SU-DHL-6 (cell line): ENCODE results near the gene ZNF432.
"Not testable (repeated sequence)": the region's sequence is repeated elsewhere in the genome, so short reads cannot be mapped to it uniquely, and the experiment has no call there.

Experiments used
- H2AFZ ChIP-seq: fragments of 200-600 bp; sonication (generic); 2 replicates; pipeline ENCODE4 v1.6.1; 2014; ENCODE audit warnings: low read depth, mild to moderate bottlenecking, moderate library complexity, mixed read lengths, antibody characterized with exemption, low read length; ENCODE audit not compliant: severe bottlenecking
- H3F3A ChIP-seq: fragments of 200-600 bp; shearing (Covaris generic); 2 replicates; pipeline ENCODE4 v1.6.0; 2016; ENCODE audit warnings: antibody characterized with exemption, mild to moderate bottlenecking; ENCODE audit not compliant: insufficient read depth
- H3K27ac ChIP-seq: fragments of 200-600 bp; sonication (generic); 2 replicates; pipeline ENCODE4 v1.5.1; 2016; ENCODE audit warnings: low read depth, mild to moderate bottlenecking, low read length, moderate library complexity, mixed read lengths
- H3K27me3 ChIP-seq: fragments of 200-600 bp; sonication (generic), shearing (Covaris generic); 2 replicates; pipeline ENCODE4 v1.6.0; 2014; ENCODE audit warnings: mild to moderate bottlenecking, low read length
- H3K36me3 ChIP-seq: fragments of 200-600 bp; sonication (generic); 2 replicates; pipeline ENCODE4 v1.6.1; 2014; ENCODE audit warnings: mild to moderate bottlenecking, low read length, mixed read lengths
- H3K4me2 ChIP-seq: fragments of 300-600, 200-600 bp; shearing (Covaris generic), sonication (generic); 2 replicates; pipeline ENCODE4 v1.6.0; 2014; ENCODE audit warnings: low read length, low read depth, mild to moderate bottlenecking; ENCODE audit not compliant: poor library complexity, severe bottlenecking
- H3K4me3 ChIP-seq: fragments of 200-600 bp; sonication (generic); 2 replicates; pipeline ENCODE4 v1.5.1; 2014; ENCODE audit warnings: antibody characterized with exemption, low read length, mild to moderate bottlenecking, mixed read lengths; ENCODE audit not compliant: insufficient read depth, poor library complexity, severe bottlenecking
- H3K79me2 ChIP-seq: fragments of 200-600 bp; sonication (generic); 2 replicates; pipeline ENCODE4 v1.6.1; 2014; ENCODE audit warnings: mild to moderate bottlenecking, low read length, moderate library complexity; ENCODE audit not compliant: insufficient read depth
- H3K9ac ChIP-seq: fragments of 200-600 bp; sonication (generic); 2 replicates; pipeline ENCODE4 v1.7.0; 2014; ENCODE audit warnings: mild to moderate bottlenecking, low read length
- H3K9me2 ChIP-seq: fragments of 200-600 bp; sonication (generic); replicated peaks from 2 replicates; pipeline ENCODE4 v1.6.1; 2014; ENCODE audit warnings: low read length; ENCODE audit not compliant: insufficient read depth
- H3K9me3 ChIP-seq: fragments of 200-600 bp; sonication (generic); 2 replicates; pipeline ENCODE4 v1.6.1; 2014; ENCODE audit warnings: low read length, mixed read lengths; ENCODE audit not compliant: insufficient read depth
- H4K20me1 ChIP-seq: fragments of 200-600 bp; sonication (generic); 2 replicates; pipeline ENCODE4 v1.6.1; 2014; ENCODE audit warnings: low read depth, mild to moderate bottlenecking, antibody characterized with exemption, low read length, moderate library complexity, mixed read lengths
- CTCF ChIP-seq: fragments of 200-600 bp; sonication (generic); IDR thresholded peaks from one replicate; pipeline ENCODE4 v1.5.1; 2017; ENCODE audit warnings: antibody characterized with exemption, mild to moderate bottlenecking, low read length, moderate library complexity; ENCODE audit not compliant: insufficient read depth, poor library complexity, severe bottlenecking
- EZH2phosphoT487 ChIP-seq: fragments of 200-600 bp; sonication (generic), shearing (Covaris generic); conservative IDR thresholded peaks from 2 replicates; pipeline ENCODE4 v1.6.1; 2018; ENCODE audit warnings: mild to moderate bottlenecking, antibody characterized with exemption, low read length, moderate library complexity, mixed read lengths

The ZNF432 gene

GRCh38 chr19:52069653-52070052, 21.0 kb upstream of the ZNF432 start:
- H3K79me2 ChIP-seq, result no peaks in the 10 kb centered on the region
- H3K36me3 ChIP-seq, result no peaks in the 10 kb centered on the region
- H2AFZ ChIP-seq, result no peak overlapping the region
- no peaks in the 10 kb centered on the region for H3K9me2 ChIP-seq
- H4K20me1 ChIP-seq, result no peaks in the 10 kb centered on the region
- no peak overlapping the region for H3K4me2 ChIP-seq
- no peak overlapping the region for H3K9ac ChIP-seq
- H3K27me3 ChIP-seq, result no peaks in the 10 kb centered on the region
- H3K27ac ChIP-seq, result no peak overlapping the region
- no peaks in the 10 kb centered on the region for H3F3A ChIP-seq
- TF ChIP-seq CTCF (no peak), EZH2phosphoT487 (no peak)
- peaks cover 15% of the 10 kb centered on the region; the same call in 1 of the 2 replicates for H3K9me3 ChIP-seq
- no peak overlapping the region for H3K4me3 ChIP-seq

- Histone ChIP-seq H3K27ac (no peak overlapping the region), H3K9me2 (no peaks in the 10 kb centered on the region), H3F3A (no peaks in the 10 kb centered on the region), H3K9ac (no peak overlapping the region), H2AFZ (no peak overlapping the region), H3K4me2 (no peak overlapping the region), H3K79me2 (no peaks in the 10 kb centered on the region), H3K4me3 (no peak overlapping the region), H3K36me3 (no peaks in the 10 kb centered on the region), H4K20me1 (no peaks in the 10 kb centered on the region), H3K9me3 (peaks cover 21% of the 10 kb centered on the region; the same call in 1 of the 2 replicates), H3K27me3 (no peaks in the 10 kb centered on the region)
- TF ChIP-seq CTCF (no peak), EZH2phosphoT487 (no peak)
Measured at GRCh38 chr19:52066258-52066863, 17.7 kb upstream of the ZNF432 start.

GRCh38 chr19:52065399-52065798, 16.8 kb upstream of the ZNF432 start:
- H3K27ac ChIP-seq, result no peak overlapping the region
- no peaks in the 10 kb centered on the region for H3F3A ChIP-seq
- no peaks in the 10 kb centered on the region for H4K20me1 ChIP-seq
- H3K9ac ChIP-seq, result no peak overlapping the region
- H3K4me2 ChIP-seq, result no peak overlapping the region
- H3K4me3 ChIP-seq, result no peak overlapping the region
- H3K27me3 ChIP-seq, result no peaks in the 10 kb centered on the region
- H2AFZ ChIP-seq, result no peak overlapping the region
- H3K9me2 ChIP-seq, result no peaks in the 10 kb centered on the region
- no peak for TF ChIP-seq CTCF
- TF ChIP-seq EZH2phosphoT487, result no peak
- H3K36me3 ChIP-seq, result no peaks in the 10 kb centered on the region
- no peaks in the 10 kb centered on the region for H3K79me2 ChIP-seq
- H3K9me3 ChIP-seq, result peaks cover 21% of the 10 kb centered on the region; the same call in 1 of the 2 replicates

GRCh38 chr19:52056480-52056879, 7.8 kb upstream of the ZNF432 start:
- H3K79me2 ChIP-seq, H3K4me3 ChIP-seq: not testable (repeated sequence)

GRCh38 chr19:52051736-52052135, 3.1 kb upstream of the ZNF432 start:
- H3K9me2 ChIP-seq, H3K27ac ChIP-seq, H2AFZ ChIP-seq, H3F3A ChIP-seq, H3K4me3 ChIP-seq, H3K9me3 ChIP-seq, H3K4me2 ChIP-seq, H3K79me2 ChIP-seq, H3K9ac ChIP-seq, H3K36me3 ChIP-seq, H4K20me1 ChIP-seq, H3K27me3 ChIP-seq: not testable (repeated sequence)

More at GRCh38 chr19:52056480-52056879, 7.8 kb upstream of the ZNF432 start:
- not testable (repeated sequence) for H2AFZ ChIP-seq, H3K9me2 ChIP-seq, H3K36me3 ChIP-seq, H4K20me1 ChIP-seq, H3K4me2 ChIP-seq, H3K27me3 ChIP-seq, H3K9ac ChIP-seq, H3K9me3 ChIP-seq, H3F3A ChIP-seq, H3K27ac ChIP-seq
